Measurements from ENCODE around the gene MOB3A.
"Not testable (repeated sequence)": the region's sequence is repeated elsewhere in the genome, so short reads cannot be mapped to it uniquely, and the experiment has no call there.

The MOB3A gene

GRCh38 chr19:2097886-2098327 lies 1.8 kb upstream of the MOB3A start:
- DNase-seq (ENCODE audit: extremely low read depth, low read depth): no peak
- no peak overlapping the region for H3K4me3 ChIP-seq (replicated peaks; ENCODE audit: low read depth, low read length)
- TF ChIP-seq CTCF (IDR thresholded peaks at IDR 0.05; ENCODE audit: low read depth, low read length, missing control alignments): no peak

DNA sequence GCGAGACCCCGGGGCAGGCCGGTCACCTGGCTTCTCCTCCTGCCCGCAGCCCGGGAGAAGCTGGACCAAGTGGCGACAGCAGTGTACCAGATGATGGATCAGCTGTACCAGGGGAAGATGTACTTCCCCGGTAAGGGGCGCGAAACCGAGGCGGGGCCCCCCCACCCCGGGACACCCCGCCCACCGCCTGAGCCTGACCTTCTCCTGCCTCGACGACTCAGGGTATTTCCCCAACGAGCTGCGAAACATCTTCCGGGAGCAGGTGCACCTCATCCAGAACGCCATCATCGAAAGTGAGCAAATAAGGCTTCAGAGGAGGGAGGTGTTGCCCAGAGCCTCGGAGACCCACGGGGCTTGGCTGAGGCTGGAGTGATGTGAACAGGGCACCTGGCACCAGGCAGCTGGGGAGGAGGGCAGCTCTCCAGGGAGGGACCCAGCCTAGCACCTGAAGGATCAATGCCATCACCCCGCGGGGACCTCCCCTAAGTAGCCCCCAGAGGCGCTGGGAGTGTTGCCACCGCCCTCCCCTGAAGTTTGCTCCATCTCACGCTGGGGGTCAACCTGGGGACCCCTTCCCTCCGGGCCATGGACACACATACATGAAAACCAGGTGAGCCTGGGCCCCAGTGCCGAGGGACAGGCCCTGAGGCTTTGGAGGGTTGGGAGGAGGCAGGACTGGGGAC lies 1.2 kb upstream of the MOB3A start:
- peak overlapping the region; percentile 40 for H3K4me3 ChIP-seq (replicated peaks; ENCODE audit: low read depth, low read length)
- DNase-seq (ENCODE audit: extremely low read depth, low read depth): no peak
- TF ChIP-seq CTCF (IDR thresholded peaks at IDR 0.05; ENCODE audit: low read depth, low read length, missing control alignments): no peak

DNA sequence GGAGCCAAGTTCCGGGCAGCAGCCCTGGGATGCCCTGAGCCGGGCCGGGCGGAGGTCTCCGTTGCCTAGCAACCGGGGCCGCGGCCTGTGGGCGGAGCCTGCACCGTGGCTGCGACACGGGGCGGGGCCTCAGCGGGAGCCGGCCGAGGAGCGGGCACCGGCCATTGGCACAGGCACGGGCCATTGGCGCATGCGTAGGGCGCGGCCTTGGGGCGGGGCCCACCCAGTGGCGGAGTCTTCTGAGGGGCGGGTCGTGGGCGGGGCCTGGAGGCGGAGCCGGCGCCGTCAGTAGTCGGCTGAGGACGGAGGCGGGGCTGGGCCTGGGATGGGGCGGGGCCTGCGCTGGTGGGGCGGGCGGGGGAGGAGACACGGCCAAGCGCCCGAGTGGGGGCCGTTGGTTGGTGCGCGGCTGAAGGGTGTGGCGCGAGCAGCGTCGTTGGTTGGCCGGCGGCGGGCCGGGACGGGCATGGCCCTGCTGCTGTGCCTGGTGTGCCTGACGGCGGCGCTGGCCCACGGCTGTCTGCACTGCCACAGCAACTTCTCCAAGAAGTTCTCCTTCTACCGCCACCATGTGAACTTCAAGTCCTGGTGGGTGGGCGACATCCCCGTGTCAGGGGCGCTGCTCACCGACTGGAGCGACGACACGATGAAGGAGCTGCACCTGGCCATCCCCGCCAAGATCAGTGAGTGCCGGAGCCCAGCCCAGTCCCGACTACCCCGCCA lies 515 bp upstream of the MOB3A start, which contains the start of gene IZUMO4:
Gene IZUMO4 (plus strand): TSS at position 436 of the 723 bp plus-strand sequence. CDS start 31 bp downstream, at position 467.
- peak; percentile 21 for TF ChIP-seq CTCF (IDR thresholded peaks at IDR 0.05; ENCODE audit: low read depth, low read length, missing control alignments)
- H3K4me3 ChIP-seq (replicated peaks; ENCODE audit: low read depth, low read length): peak within 1 kb of the TSS; percentile 64
- peak; percentile 77 for DNase-seq (ENCODE audit: extremely low read depth, low read depth)

DNA sequence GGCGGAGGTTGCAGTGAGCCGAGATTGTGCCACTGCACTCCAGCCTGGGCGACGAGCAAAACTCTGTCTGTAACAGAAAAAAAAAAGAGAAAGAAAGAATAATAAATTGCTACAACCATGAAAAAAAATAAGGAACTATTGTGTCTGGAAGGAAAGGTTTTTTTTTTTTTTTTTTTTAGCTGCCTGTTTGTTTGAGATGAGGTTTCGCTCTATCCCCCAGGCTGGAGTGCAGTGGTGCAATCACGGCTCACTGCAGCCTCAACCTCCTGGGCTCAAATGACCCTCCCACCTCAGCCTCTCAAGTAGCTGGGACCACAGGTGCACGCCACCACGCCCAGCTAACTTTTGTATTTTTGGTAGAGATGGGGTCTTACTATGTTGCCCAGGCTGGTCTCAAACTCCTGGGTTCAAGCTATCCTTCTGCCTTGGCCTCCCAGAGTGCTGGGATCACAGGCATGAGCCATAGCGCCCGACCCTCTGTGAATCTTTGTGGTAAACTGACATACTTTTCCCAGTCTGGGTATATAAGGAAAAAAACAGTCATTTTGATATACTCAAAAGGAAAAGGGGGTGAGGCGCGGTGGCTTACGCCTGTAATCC lies 4.1 kb downstream of the MOB3A start:
- DNase-seq (ENCODE audit: extremely low read depth, low read depth); H3K4me3 ChIP-seq (replicated peaks; ENCODE audit: low read depth, low read length): not testable (repeated sequence)

DNA sequence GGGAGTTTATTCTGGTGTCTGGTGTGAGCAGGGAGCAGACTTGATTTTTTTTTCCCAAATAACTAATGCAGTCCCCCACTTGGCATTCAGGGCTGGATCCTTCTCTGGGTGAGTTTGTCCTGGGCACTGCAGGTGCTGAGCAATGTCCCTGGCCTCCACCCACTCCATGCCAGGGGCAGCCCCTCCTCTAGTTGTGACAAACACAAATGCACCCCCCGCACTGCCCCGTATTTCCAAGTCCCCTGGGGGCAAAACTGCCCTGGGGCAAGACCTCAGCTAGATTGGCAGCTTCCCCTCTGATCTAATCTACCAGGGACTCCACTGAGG lies 6.4 kb downstream of the MOB3A start:
- TF ChIP-seq CTCF (IDR thresholded peaks at IDR 0.05; ENCODE audit: low read depth, low read length, missing control alignments): no peak
- H3K4me3 ChIP-seq (replicated peaks; ENCODE audit: low read depth, low read length): no peak overlapping the region
- no peak for DNase-seq (ENCODE audit: extremely low read depth, low read depth)

GRCh38 chr19:2089001-2089711 lies 7.0 kb downstream of the MOB3A start:
- no peak for TF ChIP-seq CTCF (IDR thresholded peaks at IDR 0.05; ENCODE audit: low read depth, low read length, missing control alignments)
- no peak overlapping the region for H3K4me3 ChIP-seq (replicated peaks; ENCODE audit: low read depth, low read length)
- DNase-seq (ENCODE audit: extremely low read depth, low read depth): no peak

Measured in HFF-Myc (cell line).